GM21360 (cell line): ENCODE measurements around the gene ZSCAN2.

Experiments used
- ATAC-seq: cut with Tn5 transposase; IDR thresholded peaks from one replicate; pipeline ENCODE4 v1.9.1; 2021; ENCODE audit warnings: mild to moderate bottlenecking, moderate library complexity; ENCODE audit not compliant: unreplicated experiment

The ZSCAN2 gene

DNA sequence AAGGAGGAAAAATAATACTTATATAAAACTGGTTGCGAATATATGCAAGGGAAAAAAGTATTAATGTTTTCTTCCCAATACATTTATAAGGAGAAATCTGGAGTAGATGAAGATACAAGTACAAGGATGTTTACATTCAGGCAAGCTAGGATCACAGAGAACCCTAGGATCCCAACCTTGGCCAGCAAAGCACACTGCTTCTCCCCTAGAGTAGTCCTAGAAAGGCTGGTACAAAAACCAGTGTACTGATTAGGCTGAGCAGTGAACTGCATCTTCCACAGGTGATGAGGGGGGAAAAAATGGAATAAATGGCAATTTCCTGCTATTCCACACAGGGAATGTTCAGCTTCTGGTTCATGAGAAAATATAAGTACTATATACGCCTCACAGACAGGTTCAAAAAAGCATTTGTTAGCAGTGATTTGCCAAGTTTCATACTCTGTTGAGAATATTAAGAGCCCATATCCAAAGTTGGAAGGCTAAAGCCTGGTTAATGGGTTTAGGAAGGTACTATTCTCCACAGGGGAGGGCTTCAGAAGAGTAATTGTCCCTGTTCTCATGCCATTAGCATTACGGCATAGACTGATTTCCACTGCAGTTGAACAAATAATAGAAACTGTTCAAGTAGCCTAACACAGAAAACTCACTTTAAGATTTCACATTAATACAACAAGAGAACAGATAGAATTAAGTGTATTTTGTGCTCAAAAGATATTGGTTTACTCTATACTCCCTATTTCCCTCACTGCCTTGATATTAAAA lies 67.6 kb downstream of the ZSCAN2 start:
- ATAC-seq, result no peak

DNA sequence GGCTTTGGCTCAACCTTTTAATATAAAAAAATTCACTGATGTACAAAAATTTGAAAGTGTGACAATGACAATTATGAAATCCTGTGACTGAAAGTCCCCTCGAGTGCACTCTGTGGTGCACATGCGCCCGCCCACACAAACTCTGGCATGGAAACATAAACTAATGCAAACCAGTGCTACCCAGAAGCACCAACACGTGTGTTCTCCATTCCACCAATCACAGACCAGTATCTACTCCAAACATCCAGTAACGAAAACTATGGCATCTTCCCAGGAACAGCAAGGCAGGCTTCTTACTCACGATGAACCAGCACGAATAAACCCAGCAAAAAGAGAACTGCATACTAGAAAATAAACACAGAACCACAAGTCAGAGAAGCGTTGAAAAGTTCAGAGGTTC lies 68.9 kb downstream of the ZSCAN2 start:
- no peak for ATAC-seq

- ATAC-seq, result no peak
Observed at GRCh38 chr15:84671211-84671610, 70.4 kb downstream of the ZSCAN2 start.
